ENCODE results near the gene ST3GAL4.

GRCh38 chr11:126357969-126358762, 2.7 kb downstream of the ST3GAL4 start:
- no peak for TF ChIP-seq EZH2 (IDR thresholded peaks at IDR 0.05; ENCODE audit: low read depth, low read length, severe bottlenecking)
- no peak for TF ChIP-seq CTCF (IDR thresholded peaks at IDR 0.05; ENCODE audit: control extremely low read depth in 1 of 3, insufficient read depth in 1 of 3, low read depth in 1 of 3, low read length in 3 of 3)
- TF ChIP-seq POLR2A (IDR thresholded peaks at IDR 0.05; ENCODE audit: control extremely low read depth in 1 of 2, low read depth in 2 of 2, low read length in 2 of 2), result no peak
- no peak for TF ChIP-seq USF2 (IDR thresholded peaks at IDR 0.05; ENCODE audit: low read length)
